ENCODE measurements around the gene ZNF804A. TPM values are rescaled to one million over a fixed set of nuclear protein-coding genes. Genes with fewer than 3 reads are reported as not detected.

The ZNF804A gene
- total RNA-seq, 1 donor from 2014 or later, result 2.7 TPM

DNA sequence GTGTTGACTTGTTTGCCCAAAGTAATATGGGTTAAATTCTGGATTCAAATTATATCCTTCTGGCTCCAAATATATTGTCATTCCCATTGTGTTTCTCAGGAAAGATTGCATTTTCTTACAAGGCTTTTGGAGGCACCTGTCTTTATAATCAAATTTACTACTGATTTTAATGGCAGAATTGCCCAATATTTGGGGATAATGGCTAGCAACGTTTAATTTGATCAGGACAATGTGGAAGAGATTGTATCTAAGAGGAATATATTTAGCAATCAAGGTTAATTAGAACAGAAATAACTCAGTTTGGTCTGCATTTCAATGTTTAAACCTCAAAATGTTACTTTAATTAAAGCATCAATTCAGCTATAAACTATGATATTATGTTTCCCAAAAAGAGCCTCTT, 41.7 kb upstream of the ZNF804A start:
- Mint-ChIP-seq H3K4me1 (no peaks in the 10 kb centered on the region), H3K27me3 (ENCODE audit: low read depth) (peaks cover 2% of the 10 kb centered on the region), H3K27ac (no peak overlapping the region), H3K9me3 (peaks cover 5% of the 10 kb centered on the region), H3K36me3 (no peaks in the 10 kb centered on the region), H3K4me3 (no peak overlapping the region)
- DNase-seq (ENCODE audit: low spot score in 2 of 2, unreplicated experiment in 2 of 2), result no peak
- TF ChIP-seq, protein P1, sequence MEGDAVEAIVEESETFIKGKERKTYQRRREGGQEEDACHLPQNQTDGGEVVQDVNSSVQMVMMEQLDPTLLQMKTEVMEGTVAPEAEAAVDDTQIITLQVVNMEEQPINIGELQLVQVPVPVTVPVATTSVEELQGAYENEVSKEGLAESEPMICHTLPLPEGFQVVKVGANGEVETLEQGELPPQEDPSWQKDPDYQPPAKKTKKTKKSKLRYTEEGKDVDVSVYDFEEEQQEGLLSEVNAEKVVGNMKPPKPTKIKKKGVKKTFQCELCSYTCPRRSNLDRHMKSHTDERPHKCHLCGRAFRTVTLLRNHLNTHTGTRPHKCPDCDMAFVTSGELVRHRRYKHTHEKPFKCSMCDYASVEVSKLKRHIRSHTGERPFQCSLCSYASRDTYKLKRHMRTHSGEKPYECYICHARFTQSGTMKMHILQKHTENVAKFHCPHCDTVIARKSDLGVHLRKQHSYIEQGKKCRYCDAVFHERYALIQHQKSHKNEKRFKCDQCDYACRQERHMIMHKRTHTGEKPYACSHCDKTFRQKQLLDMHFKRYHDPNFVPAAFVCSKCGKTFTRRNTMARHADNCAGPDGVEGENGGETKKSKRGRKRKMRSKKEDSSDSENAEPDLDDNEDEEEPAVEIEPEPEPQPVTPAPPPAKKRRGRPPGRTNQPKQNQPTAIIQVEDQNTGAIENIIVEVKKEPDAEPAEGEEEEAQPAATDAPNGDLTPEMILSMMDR (IDR thresholded peaks at IDR 0.05; ENCODE audit: unreplicated experiment), result no peak

DNA sequence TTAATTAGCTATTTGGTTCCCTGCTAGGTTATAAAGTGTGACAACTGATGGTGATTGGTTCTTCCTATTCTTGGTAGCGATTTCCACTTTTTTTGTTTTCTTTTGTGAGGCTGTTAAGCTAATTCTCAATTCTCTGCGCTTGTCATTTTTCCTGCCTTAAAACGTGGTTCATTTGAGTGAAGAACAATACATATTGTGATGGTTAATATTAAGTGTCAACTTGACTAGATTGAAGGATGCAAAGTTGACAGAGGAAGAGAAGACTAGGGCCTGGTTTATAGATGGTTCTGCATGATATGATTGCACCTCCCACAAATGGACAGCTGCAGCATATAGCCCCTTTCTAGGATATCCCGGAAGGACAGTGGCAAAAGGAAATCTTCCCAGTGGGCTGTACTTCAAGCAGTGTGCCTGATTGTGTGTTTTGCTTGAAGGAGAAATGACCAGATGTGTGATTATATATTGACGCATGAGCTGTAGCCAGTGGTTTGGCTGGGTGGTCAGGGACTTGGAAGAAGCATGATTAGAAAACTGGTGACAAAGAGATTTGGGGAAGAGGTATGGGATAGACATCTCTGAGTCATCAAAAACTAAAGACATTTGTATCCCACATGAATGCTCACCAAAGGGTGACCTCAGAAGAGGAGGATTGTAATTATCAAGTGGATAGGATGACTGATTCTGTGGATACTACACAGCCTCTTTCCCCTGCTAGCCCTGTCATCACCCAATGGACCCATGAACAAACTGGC, 39.4 kb upstream of the ZNF804A start:
- H3K36me3 Mint-ChIP-seq, result no peaks in the 10 kb centered on the region
- peaks cover 5% of the 10 kb centered on the region for H3K9me3 Mint-ChIP-seq
- no peak for DNase-seq (ENCODE audit: low spot score in 2 of 2, unreplicated experiment in 2 of 2)
- H3K4me1 Mint-ChIP-seq, result peaks cover under 1% of the 10 kb centered on the region
- H3K4me3 Mint-ChIP-seq, result no peak overlapping the region
- peaks cover 2% of the 10 kb centered on the region for H3K27me3 Mint-ChIP-seq (ENCODE audit: low read depth)
- no peak overlapping the region for H3K27ac Mint-ChIP-seq
- TF ChIP-seq, protein P1 (IDR thresholded peaks at IDR 0.05; ENCODE audit: unreplicated experiment), result no peak

DNA sequence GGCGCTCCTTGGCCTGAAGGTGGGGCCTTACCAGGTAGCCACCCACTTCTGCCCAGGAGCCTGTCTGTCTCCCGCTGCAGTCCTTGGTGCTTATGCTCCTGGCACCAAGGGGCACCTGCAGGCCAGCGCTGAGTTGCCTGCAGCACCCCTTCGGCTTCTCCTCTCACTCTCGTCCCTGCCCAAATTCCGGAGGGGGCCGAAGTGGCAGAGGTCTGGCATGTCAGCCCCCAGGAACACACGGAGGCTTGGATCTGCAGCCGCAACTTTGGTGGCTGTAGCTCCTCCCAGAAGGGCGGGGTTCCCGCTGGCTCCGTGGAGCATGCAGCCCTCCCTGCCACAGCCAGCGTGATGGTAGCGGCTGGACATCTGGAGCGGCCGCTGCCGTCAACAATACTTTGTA, 37.7 kb upstream of the ZNF804A start:
- H3K27ac Mint-ChIP-seq, result no peak overlapping the region
- no peak overlapping the region for H3K4me3 Mint-ChIP-seq
- peaks cover 5% of the 10 kb centered on the region for H3K9me3 Mint-ChIP-seq
- peaks cover 5% of the 10 kb centered on the region for H3K4me1 Mint-ChIP-seq
- TF ChIP-seq, protein P1 (IDR thresholded peaks at IDR 0.05; ENCODE audit: unreplicated experiment), result no peak
- peaks cover 2% of the 10 kb centered on the region for H3K27me3 Mint-ChIP-seq (ENCODE audit: low read depth)
- no peak for DNase-seq (ENCODE audit: low spot score in 2 of 2, unreplicated experiment in 2 of 2)
- no peaks in the 10 kb centered on the region for H3K36me3 Mint-ChIP-seq

DNA sequence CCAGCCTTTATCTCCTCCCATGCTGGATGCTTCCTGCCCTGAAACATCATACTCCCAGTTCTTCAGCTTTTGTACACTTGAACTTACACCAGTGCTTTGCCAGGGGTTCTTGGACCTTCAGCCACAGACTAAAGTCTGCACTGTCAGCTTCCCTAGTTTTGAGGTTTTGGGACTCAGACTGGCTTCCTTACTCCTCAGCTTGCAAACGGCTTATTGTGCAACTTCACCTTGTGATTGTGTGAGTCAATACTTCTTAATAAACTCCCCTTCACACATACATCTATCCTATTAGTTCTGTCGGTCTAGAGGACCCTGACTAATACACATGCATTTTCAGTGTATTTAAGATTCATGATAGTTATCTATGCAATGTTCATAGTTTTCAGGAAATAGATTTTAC, 35.8 kb upstream of the ZNF804A start:
- Mint-ChIP-seq H3K4me3 (no peak overlapping the region), H3K9me3 (peaks cover 5% of the 10 kb centered on the region), H3K4me1 (peaks cover 5% of the 10 kb centered on the region), H3K36me3 (no peaks in the 10 kb centered on the region), H3K27ac (no peak overlapping the region), H3K27me3 (ENCODE audit: low read depth) (peaks cover 2% of the 10 kb centered on the region)
- no peak for DNase-seq (ENCODE audit: low spot score in 2 of 2, unreplicated experiment in 2 of 2)
- TF ChIP-seq, protein P1 (IDR thresholded peaks at IDR 0.05; ENCODE audit: unreplicated experiment), result no peak

DNA sequence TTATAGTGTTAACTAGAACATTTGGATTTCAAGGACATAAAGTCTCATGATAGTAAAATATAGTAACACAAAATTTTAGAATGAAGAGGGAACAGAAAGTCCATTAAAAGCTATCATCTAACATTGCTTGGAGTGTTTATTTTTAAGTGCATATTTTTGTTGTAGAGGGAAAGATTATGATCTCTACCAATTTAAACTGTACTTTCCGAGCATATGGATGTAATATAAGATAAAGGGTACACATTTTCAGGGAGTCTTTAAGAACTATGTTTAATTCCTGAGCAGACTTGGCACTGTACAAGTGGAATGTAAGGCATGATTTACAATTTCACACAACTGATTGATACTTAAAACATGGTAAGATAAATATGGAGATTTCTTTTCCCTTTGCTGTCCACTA, 34.2 kb upstream of the ZNF804A start:
- H3K27ac Mint-ChIP-seq, result no peak overlapping the region
- peaks cover 2% of the 10 kb centered on the region for H3K27me3 Mint-ChIP-seq (ENCODE audit: low read depth)
- TF ChIP-seq, protein P1 (IDR thresholded peaks at IDR 0.05; ENCODE audit: unreplicated experiment), result no peak
- peaks cover 5% of the 10 kb centered on the region for H3K9me3 Mint-ChIP-seq
- H3K4me3 Mint-ChIP-seq, result no peak overlapping the region
- H3K36me3 Mint-ChIP-seq, result no peaks in the 10 kb centered on the region
- peaks cover 5% of the 10 kb centered on the region for H3K4me1 Mint-ChIP-seq
- no peak for DNase-seq (ENCODE audit: low spot score in 2 of 2, unreplicated experiment in 2 of 2)

Measured in mesothelial cell of epicardium (in vitro differentiated cells).